Testis (tissue), 2 donors: ENCODE measurements around the gene CHST9.
"Not testable (repeated sequence)": the region's sequence is repeated elsewhere in the genome, so short reads cannot be mapped to it uniquely, and the experiment has no call there.

Source experiments
- CTCF ChIP-seq, 3 experiments: fragments of 450-650 bp in 2 of 3; fragments of 200-600 bp in 1 of 3; sonication (generic) in 1 of 3; IDR thresholded peaks; one replicate each; pipeline ENCODE4 v1.5.1; 2016 to 2019; ENCODE audit warnings: antibody characterized with exemption in 3 of 3, mild to moderate bottlenecking in 2 of 3, moderate library complexity in 1 of 3
- POLR2A ChIP-seq: fragments of 450-650 bp; IDR thresholded peaks from one replicate; pipeline ENCODE4 v1.6.1; 2017; ENCODE audit warnings: antibody characterized with exemption, mild to moderate bottlenecking, moderate library complexity

- not testable (repeated sequence) for TF ChIP-seq CTCF (IDR thresholded peaks at IDR 0.05); POLR2A
These were observed 212.6 kb downstream of the CHST9 start for GRCh38 chr18:26972549-26972948.
